ENCODE measurements around the gene TENM4. TPM values are rescaled to one million over a fixed set of nuclear protein-coding genes. Genes with fewer than 3 reads are reported as not detected.

The TENM4 gene
- polyA plus RNA-seq, 12 donors: 6.1 to 12.6 (median 7.8) TPM; not detected in 1

DNA sequence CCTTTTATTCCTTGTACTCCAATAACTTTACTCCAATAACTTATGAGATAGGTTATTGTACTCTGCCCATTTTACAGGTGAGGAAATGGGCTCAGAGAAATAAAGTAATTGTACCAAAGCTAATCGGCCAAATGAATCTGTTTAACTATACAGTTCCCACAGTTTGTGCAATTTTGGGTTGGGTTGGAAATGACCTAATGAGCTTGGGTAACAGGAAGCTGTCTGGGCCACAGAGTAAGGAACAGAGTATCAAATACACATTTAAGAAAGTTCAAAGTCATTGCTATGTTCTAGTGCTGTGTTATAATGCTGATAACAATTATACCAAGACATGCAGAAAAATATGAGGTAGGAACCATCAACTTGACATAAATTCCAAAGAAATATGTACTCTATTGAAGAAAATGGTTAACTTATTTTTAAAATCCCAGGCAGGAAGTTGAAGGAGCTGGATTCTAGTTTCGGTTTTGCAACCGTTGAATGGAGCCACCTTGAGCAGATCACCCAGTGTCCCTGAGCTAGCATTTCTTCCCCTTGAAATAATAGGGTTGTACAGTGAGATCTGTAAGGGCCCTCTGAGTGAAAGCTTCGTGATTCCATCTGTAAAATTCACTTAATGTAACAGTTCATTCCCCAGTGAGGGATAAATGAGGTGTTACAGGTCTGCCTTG, 505.3 kb downstream of the TENM4 start:
- no peak for DNase-seq

DNA sequence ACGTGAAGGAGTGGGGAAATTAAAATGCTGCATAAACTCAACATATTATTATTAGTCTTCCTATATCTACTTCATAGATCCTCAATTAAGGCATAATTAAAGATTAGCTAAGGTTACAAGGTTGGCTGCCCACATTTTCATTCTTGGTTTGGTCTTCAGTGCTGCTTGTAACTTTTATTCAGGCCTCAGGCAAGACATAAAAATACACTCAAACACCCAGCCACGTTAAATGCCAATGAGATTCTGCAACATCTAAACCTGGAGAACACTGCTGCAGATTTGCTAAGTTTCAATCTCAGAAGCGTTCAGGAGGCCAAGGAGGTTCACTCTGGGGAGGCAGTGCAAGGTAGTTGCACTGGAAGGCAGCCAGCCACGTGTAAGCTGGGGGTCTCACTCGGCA, 507.5 kb downstream of the TENM4 start:
- DNase-seq: no peak

DNA sequence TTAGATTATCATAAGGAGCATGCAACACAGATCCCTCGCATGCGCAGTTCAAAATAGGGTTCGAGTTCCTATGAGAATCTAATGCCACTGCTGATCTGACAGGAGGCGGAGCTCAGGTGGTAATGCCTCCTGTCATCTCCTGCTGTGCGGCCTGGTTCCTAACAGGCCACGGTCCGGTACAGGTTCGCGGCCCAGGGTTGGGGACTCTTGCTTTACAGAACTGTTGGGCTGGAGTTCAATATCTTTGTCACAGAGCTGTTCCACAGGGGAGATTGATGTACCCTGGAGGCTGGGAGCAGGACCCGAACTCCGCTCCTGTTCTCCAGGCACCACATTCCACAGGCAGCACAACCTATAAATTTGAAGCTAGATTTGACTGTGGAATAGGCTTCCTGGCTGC, 508.1 kb downstream of the TENM4 start:
- no peak for DNase-seq

DNA sequence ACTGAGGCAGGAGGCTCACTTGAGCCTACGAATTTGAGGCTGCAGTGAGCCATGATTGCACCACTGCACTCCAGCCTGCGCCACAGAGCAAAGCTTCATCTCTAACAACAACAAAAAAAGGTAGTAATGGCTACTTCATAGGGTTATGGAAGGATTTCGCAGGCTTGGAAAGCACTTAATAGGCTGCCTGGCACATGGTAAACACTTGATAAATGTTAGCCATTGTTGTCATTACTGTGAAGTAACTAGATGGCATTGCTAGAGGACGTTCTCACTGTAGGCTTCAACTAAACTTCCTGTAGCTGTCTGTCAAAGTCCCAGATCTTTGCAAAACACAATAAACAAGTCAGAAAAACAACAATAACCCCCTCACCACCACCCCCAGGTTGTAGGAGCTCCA, 508.9 kb downstream of the TENM4 start:
- DNase-seq: no peak

DNA sequence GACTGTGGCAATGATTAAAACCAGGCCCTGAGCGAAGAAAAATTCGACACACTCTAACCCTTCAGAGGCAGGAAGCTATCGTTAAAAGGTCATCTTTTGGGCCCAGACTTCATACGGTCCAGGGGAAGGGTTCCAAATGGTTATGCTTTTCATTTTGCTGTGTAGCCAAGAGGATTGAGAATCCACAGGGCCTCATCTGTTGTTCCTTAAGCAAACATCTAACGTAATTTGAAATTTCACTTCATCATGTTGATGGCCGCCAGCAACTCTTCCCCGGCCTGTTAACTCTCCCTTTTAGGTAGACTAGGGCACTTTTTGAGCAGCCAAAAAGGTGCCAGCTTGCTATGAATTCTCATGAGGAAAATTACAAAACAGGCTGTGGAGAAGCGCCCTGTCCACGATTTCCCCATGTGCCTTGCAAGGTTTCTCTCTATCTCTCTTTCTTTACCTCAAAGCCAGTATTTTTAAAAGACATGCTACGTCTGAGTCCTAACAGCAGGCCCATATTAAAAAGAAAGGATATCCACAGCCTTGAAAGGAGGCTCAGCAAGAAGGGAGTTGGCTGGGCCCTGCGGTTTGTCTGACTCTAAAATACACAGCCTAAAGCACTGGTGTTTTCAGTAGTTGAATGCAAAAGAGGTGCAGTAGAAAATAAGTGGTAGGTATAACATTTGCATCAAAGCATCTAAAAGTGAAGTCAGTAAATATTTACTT, 509.9 kb downstream of the TENM4 start:
- DNase-seq: no peak

DNA sequence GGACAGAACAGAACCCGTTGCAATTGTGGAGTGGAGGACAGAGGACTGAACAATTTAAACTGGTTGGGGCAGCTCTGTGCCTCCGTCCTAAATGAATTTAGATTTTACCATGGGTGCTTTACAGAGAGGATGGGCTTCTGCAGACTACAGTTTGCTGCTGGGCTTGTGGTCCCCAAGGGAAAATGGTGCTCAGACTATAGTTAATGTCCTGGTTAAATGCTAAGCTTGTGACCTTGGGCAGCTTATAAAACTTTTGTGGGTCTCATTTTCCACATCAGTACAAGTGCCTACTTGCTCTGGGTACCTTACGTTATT, 511.0 kb downstream of the TENM4 start:
- DNase-seq: no peak

DNA sequence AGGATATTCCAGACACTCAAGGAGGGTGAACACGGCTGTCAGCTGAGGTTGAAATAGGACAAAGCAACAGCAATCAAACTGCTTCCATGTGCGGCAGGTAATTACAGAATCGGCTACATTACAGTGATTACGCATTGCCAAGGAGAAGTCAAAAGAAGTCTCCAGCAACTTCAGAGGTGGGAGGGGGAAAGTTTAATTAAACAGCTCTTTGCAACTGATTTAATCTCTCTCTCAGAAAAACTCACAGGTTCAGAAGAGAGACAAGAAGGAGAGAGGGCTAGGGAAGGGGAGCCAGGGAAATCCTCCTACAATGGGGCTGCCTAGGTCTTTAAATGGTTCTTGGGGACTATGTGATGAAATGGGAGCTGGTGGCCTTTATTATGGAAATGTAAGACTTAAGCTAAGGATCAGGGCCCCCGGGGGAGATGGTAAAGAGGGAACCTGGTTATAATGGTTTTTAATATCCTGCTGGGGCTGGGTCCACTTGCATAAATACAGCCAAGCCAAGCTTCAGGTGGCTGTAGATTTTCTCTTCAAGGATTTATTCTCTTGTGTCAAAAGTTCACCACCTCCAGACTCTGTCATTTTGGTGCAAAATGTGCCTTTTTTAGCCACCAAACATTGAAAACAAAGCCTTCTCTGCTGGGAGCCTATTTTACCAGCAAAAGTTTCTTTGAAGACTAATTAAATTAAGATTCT, 511.5 kb downstream of the TENM4 start:
- no peak for DNase-seq

DNA sequence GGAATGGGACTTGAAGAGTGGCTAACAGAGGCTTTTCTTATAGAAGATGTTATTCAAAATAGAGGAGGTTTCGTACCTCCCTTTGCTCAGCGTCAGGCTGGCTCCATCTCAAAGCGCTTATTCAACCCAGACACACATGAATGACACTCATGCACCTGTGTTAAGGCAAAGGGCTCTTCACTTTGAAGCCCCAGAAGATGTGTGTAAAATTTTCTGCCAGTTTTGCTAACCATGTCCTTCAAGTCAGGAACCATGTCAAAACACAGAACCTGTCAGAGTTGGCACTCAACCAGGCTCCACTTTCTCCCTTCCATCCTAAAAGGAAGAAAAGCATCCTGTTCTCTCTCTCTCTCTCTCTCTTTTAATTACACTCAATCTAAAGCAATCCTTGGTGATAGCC, 513.3 kb downstream of the TENM4 start:
- no peak for DNase-seq

DNA sequence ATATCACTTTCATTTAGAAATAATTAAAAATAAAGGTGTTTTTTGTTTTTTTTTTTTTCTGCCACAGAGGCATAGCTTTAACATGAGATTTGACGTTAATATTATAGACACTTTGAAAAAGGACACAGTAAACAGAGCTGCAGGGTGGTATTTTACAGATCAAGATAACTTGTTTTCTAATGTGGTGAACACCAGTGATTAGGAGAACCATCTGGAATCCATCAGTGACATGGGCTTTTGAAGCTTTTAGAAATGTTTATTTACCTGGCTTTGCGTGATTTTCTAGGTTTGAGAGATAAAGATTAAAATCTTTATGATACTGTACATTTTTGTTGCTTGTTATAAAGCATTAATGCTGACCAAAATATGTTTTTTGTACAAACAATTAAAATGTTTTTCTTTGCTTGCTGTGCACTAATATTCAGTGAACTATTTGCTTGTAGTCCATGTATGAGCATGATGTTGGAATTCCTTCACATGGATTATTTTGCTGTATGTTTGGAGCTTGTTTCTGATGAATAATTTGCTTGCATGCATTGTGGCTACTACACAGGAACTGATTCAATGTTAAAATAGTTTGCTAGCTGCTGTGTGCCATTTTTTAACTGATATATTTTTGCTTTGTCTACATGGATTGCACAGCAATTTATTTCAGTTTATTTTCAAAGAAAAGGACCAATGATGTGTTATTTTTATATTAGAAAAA, 514.0 kb downstream of the TENM4 start:
- no peak for DNase-seq

DNA sequence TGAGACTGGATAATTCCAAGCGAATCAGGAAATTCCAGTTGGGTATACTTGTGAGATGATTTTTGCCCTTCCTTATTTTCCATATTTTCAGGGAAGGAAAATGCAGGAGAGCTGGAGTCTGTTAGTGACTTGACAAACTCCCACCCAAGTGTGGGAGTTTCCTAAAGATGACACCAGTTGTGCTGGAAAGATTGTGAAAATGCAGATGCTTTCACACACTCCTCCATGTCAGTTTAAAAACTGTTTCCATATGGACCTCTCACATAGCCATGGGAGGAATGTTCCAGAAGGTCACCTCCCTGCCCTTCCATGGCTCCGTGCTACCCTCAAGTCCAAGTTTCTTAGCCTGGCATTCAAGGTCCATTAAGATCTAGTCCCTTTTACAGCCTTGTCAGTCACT, 515.4 kb downstream of the TENM4 start:
- DNase-seq: no peak

DNA sequence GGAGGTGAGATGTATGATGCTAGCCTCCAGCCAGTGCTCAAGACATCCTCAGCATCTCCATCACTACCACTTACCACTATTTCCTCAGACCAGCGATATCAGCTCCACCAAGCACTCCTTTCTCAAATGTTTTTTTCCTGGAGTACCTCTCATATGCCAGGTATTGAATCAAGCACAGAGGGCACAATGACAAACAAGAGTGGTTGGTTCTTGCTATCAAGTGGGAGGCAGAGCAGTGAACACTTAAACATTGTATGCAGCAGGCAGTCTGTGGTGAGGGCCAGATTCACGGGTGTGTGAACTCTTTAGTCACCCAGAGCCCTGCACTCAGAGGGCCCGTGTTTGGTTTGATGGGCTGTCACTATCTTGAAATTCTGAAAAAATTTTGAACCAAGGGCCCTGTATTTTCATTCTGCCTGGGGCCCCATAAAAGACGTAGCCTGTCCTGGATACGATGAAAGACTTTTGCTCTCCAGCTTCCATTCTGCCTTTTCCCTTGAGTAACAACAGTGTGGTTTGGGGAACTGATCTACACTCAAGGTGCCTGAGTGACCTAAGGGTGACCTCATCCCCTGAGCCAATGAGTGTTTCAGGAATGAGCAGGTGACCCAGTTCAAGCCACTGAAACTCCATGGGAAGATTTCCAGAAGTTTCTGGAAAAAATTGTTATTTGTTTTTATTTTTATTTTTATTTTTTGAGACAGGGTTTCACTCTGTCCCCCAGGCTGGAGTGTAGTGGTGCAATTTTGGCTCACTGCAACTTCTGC, 517.8 kb downstream of the TENM4 start:
- DNase-seq: no peak

DNA sequence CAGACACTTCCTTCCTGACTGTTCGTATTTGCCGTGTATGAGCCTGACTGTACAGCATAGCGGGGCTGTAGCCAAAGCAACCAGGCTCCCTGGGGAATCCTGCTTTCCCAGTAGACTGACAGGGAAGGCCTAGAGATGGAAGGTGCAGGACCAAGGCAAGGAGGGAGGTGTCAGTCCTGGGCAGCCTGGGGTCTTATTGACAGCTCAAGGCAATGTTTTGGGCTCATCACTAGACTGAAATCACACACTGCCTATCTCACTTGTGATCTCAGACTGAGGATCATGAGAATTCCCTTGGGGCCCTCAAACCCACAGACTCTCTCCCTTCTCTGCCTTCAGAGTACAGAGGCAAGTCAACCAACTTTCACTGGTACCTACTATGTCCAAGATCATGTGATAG, 519.3 kb downstream of the TENM4 start:
- no peak for DNase-seq

DNA sequence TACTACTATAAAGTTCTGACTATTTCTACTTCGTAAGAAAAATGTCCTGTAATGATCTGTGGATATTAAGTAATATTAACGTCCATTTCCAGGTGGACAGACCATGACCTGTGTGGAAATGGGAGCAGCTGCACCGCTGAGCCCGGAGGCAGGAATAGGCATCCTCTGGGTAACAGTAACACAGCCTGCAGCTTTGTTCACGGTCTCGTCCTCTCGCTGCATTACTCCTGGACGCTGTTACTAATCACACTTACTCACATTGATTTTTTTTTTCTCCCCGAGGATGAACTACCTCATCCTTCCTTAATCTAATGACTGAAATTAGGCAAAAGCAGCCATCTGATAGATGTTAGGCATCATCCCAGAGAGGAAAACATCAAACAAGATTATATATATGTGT, 520.5 kb downstream of the TENM4 start:
- DNase-seq: no peak

DNA sequence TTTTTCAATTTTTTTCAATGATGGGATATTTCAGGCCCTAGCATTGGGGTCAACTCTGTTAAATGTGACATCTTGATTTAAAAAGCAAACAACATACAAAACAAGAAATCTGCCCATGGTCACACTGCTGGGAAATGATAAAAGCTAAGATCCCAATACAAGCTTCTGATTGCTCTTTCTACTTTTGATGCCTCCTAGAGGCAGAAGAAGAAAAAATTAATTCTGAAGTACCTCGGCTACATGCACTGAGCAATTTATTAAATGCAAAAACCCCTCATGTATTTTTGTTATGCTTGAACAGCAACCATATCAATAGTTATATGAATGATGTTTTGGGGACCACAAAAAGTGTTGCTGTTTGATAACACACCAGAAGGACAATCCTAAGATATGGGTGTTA, 524.1 kb downstream of the TENM4 start:
- DNase-seq: no peak

DNA sequence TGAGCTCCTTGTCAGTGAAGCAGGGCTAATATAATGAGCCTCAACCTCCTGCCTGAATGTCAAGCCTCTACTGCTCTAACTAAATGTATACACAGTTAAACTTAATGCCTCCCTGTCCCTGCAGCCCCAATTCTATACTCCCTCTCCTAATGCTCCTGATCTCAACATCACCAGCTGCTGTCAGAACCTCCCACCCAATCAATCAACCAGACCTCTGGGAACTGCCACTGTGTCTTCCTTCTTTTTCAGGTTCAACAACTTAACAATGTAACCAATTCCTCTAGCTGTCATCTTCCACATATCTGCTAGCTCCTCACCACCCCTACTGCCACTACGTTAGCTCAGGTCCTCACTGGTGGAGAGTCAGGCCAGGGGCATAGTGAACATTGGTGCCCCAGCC, 526.3 kb downstream of the TENM4 start:
- DNase-seq: no peak

DNA sequence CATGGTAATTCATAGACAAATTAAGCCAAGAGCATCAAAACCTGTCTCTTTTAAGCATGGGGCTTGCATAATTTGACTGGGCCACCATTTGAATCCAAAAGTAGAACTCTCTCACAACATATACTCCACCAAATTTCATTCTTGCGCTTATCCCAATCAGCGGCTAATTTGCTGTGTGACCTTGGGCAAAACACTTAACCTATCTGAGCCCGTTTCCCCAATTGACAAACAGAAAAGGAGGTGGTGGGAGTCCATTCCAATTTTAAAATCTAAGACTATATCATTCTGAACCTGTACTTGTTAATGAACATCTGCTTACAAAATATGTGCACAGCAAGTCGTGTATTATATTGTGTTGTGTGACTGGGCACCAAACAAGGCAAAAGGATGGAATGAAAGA, 528.1 kb downstream of the TENM4 start:
- no peak for DNase-seq

DNA sequence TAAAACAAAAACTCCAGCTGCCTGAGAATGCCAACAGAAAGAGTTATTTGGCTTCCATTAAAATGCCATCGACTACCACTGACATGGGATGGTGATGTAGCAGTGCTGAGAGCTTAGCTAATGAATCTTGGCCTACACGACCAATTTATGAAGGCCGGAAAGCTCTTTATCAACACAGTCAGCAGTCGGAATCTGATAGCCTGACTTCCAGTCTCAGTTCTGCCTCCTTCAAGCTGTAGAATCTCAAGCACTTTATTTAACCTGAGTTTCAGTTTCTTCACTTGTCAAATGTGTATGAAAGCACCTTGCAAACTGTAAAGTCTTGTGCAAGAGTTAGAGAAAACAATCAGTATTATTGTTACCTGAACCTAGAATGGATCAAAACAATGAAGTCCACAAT, 530.5 kb downstream of the TENM4 start:
- no peak for DNase-seq

DNA sequence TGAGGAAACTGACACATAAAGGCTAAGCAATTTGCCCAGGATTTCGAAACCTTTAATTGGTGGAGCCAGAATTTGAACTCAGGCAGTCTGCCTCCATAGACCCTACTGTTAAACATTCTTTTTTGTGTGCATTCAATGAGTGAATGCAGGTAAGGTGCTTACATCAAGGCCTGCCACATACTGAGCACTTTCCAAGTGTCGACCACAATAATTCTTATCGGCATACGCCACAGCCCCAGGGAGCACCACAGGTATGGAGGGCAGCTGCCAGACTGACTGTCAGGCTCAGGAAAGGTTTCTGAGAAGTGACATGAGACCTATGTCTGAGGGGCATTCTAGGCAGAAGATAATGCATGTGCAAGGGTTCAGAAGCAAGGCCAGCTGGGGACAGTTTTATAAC, 531.4 kb downstream of the TENM4 start:
- no peak for DNase-seq

DNA sequence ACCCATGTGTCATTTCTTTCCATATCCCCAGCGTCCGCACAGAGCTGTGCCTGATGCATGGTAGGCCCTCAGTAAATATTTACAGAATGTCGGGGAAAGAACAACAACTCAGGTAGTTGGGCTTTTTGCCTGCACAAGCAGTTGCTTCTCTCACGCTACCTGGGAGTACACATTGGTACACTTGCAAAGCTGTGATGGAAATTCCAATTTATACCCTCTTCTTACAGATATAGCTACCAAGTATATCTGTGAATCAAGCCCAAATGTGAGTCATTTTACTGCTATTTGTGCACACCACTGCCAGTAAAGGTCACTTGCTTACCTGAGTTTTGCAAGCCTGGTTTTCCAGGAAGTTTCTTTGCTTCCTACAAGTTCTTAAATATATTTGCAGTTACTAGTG, 533.2 kb downstream of the TENM4 start:
- no peak for DNase-seq

DNA sequence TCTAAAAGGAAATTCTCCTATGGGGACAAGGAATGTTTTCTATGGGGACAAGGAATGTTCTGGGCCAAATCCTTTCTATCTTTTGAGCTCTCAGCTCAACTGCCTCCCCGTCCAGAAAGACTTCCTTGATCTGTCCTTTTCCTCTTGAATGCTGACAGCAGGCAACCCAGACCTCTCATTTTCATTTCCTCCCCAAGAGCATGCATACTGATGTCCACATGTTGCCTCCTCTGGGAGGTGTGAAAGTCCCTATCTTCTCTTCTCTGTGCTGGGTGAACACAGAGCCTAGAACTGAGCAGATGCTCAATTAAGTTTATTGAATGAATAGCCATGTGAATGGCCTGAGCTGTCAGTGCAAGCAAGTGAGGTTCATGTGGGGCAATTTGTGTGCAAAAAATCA, 534.3 kb downstream of the TENM4 start:
- DNase-seq: no peak

DNA sequence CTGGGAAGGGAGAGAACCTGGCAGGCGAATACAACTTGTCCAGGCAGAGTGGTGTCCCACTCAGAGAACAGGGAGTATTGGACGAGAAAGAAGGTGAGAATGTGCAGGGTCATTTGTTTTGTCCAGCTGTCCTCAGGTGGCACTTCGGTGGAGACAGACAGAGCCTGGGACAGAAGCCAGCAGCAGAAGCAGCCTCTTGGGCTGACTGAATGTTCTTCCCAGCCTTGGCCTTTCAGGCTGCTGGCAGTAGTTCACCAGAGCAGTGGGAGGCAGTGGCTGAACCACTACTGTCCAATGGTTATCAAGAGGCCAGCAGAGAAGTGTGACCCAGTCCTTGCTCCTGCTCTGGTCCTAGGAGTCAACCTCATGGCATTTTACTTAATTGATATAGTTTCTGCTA, 535.1 kb downstream of the TENM4 start:
- DNase-seq: no peak
